Measurements from ENCODE around the gene IFI35. TPM values are rescaled to one million over a fixed set of nuclear protein-coding genes. Genes with fewer than 3 reads are reported as not detected.

The IFI35 gene
- total RNA-seq, 1 experiment from 2014 or later: 98.6 TPM

- peaks cover 19% of the 10 kb centered on the region for H3K36me3 Mint-ChIP-seq (ENCODE audit: insufficient read depth, unreplicated experiment)
- no TSS peak for BruUV-seq (replicated peaks)
- no peak overlapping the region for H3K4me3 Mint-ChIP-seq (ENCODE audit: low read depth, unreplicated experiment)
- peaks cover 10% of the 10 kb centered on the region for H3K4me1 Mint-ChIP-seq (ENCODE audit: low read depth, unreplicated experiment)
- CTCF ChIA-PET: interaction anchor here (0.5 kb wide), 1 partner anchor 783 kb away, joined by 3 read pairs; no protein-coding TSS in a partner anchor
- no peak for DNase-seq
- TF ChIP-seq CTCF (IDR thresholded peaks at IDR 0.05; ENCODE audit: unreplicated experiment): no peak
- peaks cover 43% of the 10 kb centered on the region for H3K27me3 Mint-ChIP-seq (ENCODE audit: unreplicated experiment)
- no peak overlapping the region for H3K27ac Mint-ChIP-seq (ENCODE audit: unreplicated experiment)
- intact Hi-C loops (cut with micrococcal nuclease; ENCODE audit: unreplicated experiment): loop anchor here (10.0 kb wide), 1 partner anchor 317 kb away; no protein-coding TSS in a partner anchor
- no peaks in the 10 kb centered on the region for H3K9me3 Mint-ChIP-seq (ENCODE audit: low read depth, unreplicated experiment)
These were observed 20.8 kb downstream of the IFI35 start for GRCh38 chr17:43027091-43028032.

GRCh38 chr17:43028221-43028861 lies 21.8 kb downstream of the IFI35 start:
- intact Hi-C loops (cut with micrococcal nuclease; ENCODE audit: unreplicated experiment): loop anchor here (10.0 kb wide), 1 partner anchor 316 kb away; no protein-coding TSS in a partner anchor
- CTCF ChIA-PET: no interaction called here
- BruUV-seq (replicated peaks): no TSS peak
- H3K27me3 Mint-ChIP-seq (ENCODE audit: unreplicated experiment): peaks cover 43% of the 10 kb centered on the region
- DNase-seq: no peak
- no peak for TF ChIP-seq CTCF (IDR thresholded peaks at IDR 0.05; ENCODE audit: unreplicated experiment)
- peaks cover 10% of the 10 kb centered on the region for H3K4me1 Mint-ChIP-seq (ENCODE audit: low read depth, unreplicated experiment)
- peaks cover 17% of the 10 kb centered on the region for H3K36me3 Mint-ChIP-seq (ENCODE audit: insufficient read depth, unreplicated experiment)
- H3K9me3 Mint-ChIP-seq (ENCODE audit: low read depth, unreplicated experiment): no peaks in the 10 kb centered on the region
- H3K4me3 Mint-ChIP-seq (ENCODE audit: low read depth, unreplicated experiment): no peak overlapping the region
- no peak overlapping the region for H3K27ac Mint-ChIP-seq (ENCODE audit: unreplicated experiment)

- CTCF ChIA-PET: interaction anchor here (0.6 to 1.6 kb wide), 3 partner anchors 12 to 1909 kb away, joined by 3 to 4 read pairs (median 4); no protein-coding TSS in a partner anchor
- TF ChIP-seq CTCF (IDR thresholded peaks at IDR 0.05; ENCODE audit: unreplicated experiment): no peak
- Mint-ChIP-seq H3K9me3 (ENCODE audit: low read depth, unreplicated experiment) (no peaks in the 10 kb centered on the region), H3K27ac (ENCODE audit: unreplicated experiment) (no peak overlapping the region), H3K4me3 (ENCODE audit: low read depth, unreplicated experiment) (no peak overlapping the region), H3K36me3 (ENCODE audit: insufficient read depth, unreplicated experiment) (peaks cover 5% of the 10 kb centered on the region), H3K27me3 (ENCODE audit: unreplicated experiment) (peaks cover 28% of the 10 kb centered on the region), H3K4me1 (ENCODE audit: low read depth, unreplicated experiment) (no peaks in the 10 kb centered on the region)
- BruUV-seq (replicated peaks): no TSS peak
- intact Hi-C loops (cut with micrococcal nuclease; ENCODE audit: unreplicated experiment): no loop called here
- no peak for DNase-seq
These were observed 23.7 kb downstream of the IFI35 start for GRCh38 chr17:43030137-43030767.

GRCh38 chr17:43031666-43032065 lies 25.1 kb downstream of the IFI35 start:
- intact Hi-C loops (cut with micrococcal nuclease; ENCODE audit: unreplicated experiment): no loop called here
- no peak overlapping the region for H3K4me3 Mint-ChIP-seq (ENCODE audit: low read depth, unreplicated experiment)
- peaks cover 25% of the 10 kb centered on the region for H3K27me3 Mint-ChIP-seq (ENCODE audit: unreplicated experiment)
- no peak for TF ChIP-seq CTCF (IDR thresholded peaks at IDR 0.05; ENCODE audit: unreplicated experiment)
- no peaks in the 10 kb centered on the region for H3K4me1 Mint-ChIP-seq (ENCODE audit: low read depth, unreplicated experiment)
- DNase-seq: no peak
- H3K27ac Mint-ChIP-seq (ENCODE audit: unreplicated experiment): no peak overlapping the region
- CTCF ChIA-PET: interaction anchor here (0.7 to 1.6 kb wide), 3 partner anchors 11 to 321 kb away, joined by 3 to 4 read pairs (median 4); no protein-coding TSS in a partner anchor
- peaks cover 5% of the 10 kb centered on the region for H3K36me3 Mint-ChIP-seq (ENCODE audit: insufficient read depth, unreplicated experiment)
- H3K9me3 Mint-ChIP-seq (ENCODE audit: low read depth, unreplicated experiment): no peaks in the 10 kb centered on the region
- no TSS peak for BruUV-seq (replicated peaks)

Measured in Calu3 (cell line).